OCI-M1 (cell line): ENCODE measurements around the gene TRIM31.

Source experiments
- DNase-seq: peaks from one replicate; lab custom pipeline; 2025; lab: John Stamatoyannopoulos, UW

The TRIM31 gene, protein sequence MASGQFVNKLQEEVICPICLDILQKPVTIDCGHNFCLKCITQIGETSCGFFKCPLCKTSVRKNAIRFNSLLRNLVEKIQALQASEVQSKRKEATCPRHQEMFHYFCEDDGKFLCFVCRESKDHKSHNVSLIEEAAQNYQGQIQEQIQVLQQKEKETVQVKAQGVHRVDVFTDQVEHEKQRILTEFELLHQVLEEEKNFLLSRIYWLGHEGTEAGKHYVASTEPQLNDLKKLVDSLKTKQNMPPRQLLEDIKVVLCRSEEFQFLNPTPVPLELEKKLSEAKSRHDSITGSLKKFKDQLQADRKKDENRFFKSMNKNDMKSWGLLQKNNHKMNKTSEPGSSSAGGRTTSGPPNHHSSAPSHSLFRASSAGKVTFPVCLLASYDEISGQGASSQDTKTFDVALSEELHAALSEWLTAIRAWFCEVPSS

DNA sequence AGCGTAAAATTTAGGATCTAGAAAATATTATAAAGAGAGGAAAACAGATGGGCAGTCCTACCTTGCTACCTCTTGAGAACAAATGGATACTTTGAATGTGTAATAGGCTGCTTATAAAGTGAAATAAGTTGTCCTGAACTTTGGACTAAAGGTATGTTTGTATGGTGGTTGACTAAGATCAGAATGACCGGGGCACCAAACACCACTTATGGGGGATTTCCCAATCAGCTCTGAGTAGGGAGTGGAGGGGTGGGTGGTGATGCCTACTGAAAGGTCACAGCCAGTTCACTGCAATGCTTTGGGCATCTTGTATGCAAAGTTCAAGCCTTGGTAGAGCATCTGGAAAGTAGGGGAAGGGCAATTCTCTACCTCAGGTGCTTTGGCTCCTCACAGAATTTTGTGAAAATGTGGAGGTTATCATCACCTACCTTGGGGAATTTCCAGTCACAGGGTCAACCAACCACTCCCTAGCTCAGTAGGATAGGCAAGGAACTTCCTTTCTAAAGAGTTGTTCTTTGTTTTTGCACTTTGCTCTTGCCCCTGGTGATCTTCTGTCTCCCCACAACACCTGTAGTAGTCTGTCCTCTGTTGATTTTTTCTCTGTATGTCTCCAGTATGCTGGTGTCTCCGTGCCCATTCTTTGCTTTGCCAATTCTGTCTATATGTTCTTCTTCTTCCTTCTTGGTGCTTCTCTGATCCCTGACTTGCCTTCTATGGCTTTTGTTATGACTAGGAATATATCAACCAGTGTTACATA lies at the start of gene TRIM31:
Gene TRIM31, minus strand, starts transcription at position 88 of the 757 bp plus-strand sequence. CDS start 285 bp downstream, outside the sequence.
- DNase-seq = no peak

DNA sequence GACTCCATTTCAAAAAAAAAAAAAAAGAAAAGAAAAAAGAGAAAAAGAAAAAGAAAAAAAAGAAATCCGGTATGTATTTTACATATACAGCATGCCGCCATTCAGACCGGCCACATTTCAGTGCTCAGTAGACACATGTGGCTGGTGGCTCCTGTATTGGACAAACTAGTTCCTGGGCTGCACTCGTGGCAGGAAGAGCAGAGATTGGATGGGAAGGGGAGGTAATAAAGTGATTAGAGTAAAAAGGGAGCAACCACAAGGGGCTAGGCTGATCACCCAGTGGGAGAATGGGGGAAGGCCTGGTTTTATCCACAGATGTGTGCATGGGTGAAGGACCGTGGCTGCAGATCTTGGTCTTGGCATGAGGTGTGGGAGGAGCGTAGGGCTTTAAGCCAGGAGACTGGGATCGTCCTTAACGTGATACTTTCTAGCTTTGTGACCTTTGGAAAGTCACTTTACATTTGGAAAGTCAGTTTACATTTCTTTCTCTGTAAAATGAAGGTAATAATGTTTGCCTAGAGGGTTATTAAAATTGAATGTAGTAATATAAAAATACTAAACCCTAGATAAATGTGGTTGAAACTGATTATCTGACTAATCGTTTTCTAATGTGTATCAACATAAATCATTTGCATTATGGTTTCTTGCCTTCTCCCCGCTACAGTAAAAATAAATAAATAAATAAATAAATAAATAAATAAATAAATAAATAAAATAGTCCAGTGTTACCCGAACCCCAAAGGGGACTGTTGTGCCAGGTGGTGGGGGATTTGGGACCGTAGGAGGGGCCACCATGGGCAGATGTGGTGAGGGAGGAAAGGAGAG lies 49.6 kb upstream of the TRIM31 start:
- no peak for DNase-seq

DNA sequence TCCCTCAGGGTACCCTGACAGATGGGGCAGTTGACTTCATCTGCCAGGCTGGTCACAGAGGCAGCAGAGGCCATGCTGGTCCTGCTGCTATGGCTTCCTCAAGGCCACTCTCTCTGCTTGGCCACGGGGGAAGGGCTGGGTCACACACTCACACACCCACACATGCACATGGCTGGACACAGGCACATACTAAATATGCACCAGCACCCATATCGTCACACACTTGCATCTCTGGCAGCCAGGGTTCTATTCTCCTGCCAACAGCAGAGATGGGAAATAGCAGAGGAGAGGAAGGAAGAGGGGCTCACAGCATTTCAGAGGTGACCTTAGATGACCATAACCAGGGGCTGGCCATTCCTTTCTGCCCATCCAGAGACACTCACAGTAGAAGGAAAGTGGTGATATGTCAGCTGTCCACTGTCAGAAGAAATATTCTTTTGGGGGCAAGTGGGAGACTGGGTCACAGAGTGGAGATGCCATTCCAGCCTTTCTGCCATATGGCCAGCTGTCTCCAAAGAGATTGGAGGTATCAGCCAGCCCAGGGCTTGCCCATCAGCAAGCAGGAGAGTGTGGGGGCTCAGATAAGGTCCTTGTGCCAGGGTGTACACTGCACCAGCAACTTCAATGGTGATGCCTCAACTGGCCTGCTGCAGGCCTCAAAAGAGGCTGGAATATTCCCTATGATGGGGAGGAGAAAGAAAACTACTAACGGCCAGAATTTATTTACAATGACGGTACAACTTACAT lies 48.1 kb upstream of the TRIM31 start, which contains the start of gene TRIM10:
Gene TRIM10, minus strand, starts transcription at position 427 of the 747 bp plus-strand sequence. Its CDS starts 353 bp downstream, at position 74.
- peak; percentile 45 for DNase-seq

DNA sequence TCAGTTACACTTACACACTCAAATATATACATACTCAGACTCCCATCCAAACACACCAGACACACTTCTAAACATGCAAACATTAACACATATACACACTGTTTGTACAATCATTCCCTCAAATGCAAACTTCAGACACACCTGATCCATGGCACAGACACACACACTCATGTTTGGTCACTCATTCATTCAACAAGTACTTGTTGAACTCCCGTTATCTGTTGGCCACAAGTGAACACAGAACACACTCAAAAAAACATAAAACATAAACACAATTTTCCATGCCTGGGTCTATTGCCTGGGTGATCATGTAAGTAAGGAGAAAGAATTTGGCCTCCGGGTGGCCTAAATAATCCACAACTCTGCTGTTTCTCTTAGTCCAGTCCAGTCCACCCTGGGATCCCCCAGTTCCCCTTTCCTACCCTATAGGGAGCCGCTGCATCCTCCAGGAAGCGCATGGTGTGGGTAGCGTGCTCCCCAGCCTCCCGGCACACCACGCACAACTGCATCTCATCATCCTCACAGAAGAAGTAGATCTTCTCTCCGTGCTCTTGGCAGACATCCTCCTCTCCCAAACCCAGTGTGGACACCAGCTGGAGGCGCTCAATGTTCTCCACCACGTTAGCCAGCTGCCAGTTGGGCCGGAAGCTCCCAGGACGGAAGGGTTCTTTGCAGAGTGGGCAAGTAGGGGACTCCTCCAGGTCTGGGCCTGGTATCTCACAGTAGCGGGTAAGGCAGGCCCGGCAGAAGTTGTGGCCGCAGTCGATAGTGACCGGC lies 47.3 kb upstream of the TRIM31 start:
- no peak for DNase-seq

DNA sequence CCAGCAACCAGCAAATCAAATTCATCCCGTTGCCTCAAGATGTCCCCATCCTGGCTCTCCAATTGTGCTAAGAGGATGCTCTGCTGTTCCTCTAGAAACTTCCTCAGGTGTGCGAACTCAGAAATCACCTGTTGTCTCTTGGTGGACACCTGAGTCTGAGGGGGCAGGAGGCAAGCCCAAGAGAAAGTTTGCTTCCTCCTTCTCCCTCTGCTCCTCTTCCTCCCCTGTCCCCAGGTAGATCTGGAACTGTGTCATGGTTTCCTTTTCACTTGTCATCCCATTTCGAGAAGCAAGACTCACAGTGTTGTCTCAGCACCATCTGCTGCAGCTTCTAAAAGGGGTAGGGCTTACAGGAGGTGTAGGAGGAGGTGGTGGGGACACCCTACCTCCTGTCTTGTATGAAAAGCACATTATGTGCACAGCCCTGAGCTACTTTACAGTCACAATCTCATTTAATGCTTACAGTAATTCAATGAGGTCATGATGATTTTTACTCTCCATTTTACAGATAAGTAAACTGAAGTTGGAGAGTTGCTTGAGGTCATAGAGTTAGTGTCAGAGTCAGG lies 45.7 kb upstream of the TRIM31 start:
- no peak for DNase-seq

DNA sequence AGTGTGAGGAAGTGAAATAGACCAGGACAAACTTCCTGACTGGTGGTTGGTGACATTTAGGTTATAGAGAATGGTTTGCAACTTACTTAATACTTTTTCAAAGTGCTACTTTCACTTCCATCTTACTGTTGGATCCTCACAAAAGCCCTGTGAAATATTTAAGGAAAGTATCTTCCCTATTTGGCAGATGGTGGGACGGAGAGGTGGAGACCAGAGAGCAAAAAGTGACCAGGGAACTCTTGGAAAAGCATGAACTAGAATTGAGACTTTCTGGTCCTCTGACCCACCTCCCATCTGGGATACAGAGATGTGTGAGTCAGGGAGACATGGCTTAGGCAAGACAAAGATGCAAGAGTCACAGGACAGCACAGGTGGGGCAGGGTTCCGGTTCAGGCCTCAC lies 45.1 kb upstream of the TRIM31 start:
- DNase-seq = no peak

DNA sequence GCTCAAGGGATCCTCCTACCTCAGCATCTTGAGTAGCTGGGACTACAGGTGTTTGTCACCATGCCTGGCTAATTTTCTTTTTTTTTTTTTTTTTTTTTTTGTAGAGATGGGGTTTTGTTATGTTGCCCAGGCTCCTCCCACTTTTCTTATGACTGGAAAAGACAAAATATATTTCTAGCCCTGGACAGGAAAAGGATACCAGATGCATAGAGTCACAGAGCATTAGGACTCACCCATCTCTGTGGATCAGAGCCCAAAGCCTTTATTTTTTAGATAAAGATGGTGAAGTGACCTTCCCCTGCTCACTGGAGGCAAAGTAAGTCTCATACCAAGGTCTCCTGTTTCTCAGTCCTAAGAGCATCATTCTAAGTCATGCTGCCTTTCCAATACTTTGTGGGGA lies 44.7 kb upstream of the TRIM31 start:
- no peak for DNase-seq

DNA sequence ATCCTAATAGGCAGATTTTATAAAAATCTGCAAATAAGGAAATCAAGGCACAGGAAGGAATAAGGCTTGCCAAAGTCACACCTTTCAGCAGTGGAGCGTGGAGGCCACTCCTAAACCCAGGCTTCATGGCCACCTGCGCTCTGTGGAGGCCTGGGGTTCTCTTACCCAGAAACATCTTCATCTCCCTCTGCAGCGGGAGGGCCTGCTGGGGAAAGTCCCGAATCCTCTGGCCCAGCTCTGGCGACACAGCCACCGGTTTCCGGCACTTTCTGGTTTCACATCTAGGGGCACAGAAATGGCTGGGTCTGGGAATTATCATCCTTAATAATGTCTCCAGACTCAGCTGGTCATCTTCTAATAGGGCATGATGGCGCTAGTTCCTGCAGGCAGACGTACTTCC lies 43.9 kb upstream of the TRIM31 start:
- no peak for DNase-seq

DNA sequence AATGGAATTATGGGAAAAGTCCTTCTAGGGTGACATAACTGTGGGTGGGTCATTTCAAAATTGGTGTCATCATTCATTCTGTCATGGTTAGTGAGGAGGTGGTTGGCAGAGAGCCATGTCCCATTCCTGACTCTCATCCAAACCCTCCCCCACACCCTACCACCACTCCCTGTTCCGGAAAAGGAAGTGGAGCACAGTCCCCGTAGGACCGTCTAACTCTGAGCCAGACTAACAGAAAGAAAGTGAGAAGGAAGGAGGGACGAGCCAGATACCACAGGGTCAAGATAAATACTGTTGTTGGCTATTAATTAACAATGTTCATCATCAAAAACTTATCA lies 43.3 kb upstream of the TRIM31 start:
- peak; percentile 75 for DNase-seq

DNA sequence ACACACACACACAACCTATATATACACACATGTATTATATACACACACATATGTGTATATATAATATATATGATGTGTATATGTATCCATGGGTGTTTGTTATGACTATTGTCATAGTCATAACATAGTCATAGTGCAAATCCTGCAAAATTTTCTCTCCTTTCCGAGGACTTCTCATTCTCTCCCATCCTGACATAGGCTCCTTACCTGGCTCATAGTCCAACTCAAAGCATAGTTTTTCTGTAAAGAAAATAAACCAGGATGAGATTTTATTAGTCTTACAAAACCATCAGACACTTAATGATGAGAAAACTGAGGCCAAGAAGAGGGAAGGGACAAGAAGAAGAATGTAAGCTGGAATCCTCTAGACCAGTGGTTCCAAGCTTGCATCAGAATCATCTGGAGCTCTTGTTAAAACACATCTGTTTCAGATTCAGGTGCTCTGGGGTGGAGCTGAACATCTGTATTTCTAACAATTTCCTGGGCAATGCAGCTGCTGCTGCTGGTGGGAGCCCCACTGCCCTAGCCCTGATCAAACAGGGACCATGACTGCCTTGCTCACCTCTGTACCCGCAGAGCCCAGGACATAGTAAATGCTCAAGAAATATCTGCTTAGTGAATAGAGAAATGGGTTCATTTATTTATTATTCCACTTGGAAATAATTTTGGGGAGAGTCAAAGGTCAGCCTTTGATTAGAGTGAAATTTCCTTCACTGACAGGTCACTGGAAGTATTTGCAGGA lies 42.8 kb upstream of the TRIM31 start:
- DNase-seq = no peak

DNA sequence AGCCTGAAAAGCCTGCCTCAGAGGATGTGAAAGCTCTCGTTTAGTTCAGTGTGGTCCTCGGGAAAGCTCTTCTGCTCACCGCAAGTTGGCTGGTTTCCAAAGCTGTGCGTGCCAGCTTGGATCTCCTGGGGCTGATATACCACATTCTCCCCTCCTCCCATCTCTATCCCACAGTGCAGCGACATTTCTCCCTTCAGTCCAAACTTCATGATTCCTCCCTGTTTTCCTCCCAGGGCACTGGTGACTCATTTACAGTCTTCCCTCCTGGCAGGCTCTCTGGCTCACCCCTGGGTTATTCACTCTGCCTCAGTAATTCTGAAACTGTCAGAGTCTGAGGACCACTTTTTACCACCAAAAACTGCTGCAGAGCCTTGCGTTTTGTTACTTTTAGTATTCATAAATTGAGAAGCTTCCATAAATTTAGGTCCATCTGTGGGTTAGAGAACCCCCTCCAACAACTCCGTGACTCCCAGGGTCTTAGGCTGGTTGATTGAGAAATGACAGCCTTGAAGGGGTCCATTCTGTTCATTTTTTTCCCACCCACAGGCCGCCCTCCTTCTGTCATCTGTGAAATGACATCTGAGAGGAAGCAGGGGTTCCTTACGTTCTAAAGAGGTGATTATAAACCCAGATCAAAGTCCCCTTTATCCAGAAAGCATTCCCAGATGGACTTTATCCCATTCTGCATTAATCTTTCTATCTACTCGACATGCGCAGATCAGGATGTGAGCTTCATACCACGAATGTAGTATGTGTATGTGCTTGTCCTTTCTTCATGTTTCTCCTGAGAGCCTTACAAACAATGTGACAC lies 42.0 kb upstream of the TRIM31 start:
- DNase-seq = no peak

DNA sequence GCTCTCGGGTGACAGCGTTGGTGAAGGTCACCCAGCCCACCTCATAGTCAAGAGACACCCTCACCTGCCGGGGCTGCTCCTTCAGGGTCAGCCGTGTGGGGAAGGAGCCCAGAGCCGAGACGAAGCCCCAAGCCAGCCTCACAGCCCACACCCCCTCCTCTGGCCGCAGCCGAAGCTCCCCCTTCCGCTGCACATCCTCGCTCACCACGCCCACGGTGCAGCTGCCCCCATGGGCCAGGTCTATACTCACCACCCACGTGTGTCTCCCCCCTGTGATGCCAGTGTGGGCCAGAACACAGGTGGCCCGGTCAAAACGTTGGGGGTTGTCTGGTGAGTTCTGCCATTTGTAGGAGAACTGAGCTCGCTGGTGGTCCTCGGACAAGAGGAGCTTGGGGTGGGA lies 41.2 kb upstream of the TRIM31 start:
- DNase-seq = no peak

DNA sequence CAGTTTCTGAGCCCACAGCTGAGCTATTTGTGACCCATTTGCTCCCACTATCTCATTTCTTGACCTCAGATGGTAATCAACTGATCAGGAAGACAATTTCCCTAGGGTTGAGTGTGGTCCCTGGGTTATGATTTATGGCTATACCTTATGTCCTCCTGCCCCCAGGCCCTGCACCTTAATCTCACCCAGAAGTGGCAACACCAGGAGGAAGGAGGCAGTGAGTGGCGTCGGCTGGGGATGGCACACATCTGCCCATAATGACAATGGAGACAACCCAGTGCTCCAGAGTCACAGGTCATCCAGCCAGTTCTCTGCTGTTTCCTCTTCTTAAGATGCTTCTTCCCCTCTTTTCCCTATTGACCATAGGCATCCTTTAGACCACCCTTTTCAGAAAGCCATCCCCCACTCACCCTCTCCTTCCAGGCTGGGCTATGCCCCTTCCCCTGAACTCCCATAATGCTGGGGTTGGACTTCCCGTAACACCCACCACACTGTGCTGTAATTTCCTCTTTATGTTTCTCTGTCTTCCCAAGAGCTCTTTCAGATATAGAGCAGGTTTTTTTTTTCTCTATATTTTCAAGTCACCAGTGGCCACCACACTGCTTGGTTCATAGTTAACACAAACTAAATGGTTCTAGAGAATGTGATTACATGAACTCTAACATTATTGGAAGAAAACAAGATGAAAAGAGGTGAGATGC lies 40.2 kb upstream of the TRIM31 start:
- DNase-seq = no peak

DNA sequence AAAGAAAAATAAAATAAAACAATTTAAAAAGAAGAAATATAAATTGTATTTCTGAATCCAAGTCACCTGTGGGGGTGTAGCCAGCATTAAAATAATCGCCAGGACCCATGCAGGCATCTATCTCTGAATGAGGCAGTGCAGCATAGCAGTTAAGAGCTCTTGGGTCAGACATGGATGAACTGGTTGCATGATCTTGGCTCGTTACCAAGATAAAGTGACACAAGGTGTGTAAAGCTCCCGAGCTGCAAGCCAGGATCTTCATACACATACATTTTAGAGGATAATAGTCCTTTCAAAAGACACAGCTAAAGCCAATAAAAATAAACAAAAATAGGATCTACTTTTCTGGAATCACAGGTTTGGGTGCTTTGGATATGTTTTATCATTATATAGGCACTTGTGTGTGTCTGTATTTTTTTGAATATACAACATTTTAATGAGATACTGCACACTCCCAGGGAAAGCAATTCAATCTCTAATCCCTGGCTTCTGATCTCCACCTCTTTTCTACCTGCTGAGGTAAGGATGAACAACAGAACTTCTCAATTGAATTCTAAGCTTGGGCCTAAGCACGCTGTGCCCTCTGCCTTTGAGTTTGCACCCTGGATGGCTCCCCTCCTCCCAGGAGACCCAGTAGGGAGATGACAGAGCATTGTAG lies 39.3 kb upstream of the TRIM31 start:
- peak; percentile 68 for DNase-seq

DNA sequence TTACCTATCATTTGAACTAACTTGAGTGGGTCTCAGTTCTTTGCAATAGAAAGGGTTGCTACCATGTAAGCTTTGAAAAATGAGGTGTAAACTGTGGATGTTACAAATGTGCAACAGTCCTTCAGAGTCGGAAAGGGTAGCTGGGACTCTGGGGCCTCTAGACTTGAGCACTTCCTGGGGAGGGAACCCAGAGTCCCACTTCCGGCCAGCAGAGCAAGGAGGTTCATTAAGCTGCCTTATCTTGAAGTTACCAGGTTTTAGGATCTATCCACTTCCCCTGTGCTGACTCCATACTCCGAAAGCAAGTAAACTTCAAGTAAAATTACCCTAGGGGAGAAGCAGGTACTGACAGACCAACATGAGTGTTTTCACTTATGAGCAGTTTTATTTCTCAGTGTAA lies 38.7 kb upstream of the TRIM31 start:
- DNase-seq = peak; percentile 90

DNA sequence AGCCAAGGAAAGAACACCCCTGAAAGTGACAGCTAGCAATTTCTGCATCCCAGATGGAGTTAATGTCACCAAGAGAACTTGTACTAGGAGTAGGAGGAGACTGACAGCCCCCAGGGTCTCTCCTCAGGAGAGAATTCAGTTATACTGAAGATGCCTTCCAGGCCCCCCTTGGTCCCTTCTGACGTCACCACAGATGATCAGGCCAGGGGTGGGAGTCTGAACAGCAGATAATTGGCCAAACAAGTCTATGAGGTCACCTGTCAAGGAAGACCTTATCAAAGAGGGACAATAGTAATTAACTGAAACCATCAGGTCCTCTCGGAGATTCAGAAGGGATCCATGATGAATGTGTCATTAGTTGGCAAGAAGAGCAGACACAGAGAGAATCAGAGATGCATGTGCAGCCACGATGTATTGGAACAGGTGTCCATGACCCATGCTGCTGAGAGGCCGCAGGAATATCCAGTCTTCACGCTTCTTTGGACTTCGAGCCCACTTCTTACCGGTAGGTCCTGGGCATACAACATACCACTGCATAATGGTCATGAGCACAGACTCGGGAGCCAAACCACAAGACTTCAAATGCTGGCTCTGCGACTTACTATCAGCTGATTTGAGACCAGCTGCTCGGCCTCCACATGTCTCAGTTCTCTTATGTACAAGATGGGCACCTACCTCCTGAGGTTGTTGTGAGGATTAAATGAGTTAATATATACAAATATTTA lies 37.9 kb upstream of the TRIM31 start:
- DNase-seq = no peak
